Thoracic aorta (tissue), 2 donors: Measurements from ENCODE around the gene MPP1. TPM values are rescaled to one million over a fixed set of nuclear protein-coding genes. Genes with fewer than 3 reads are reported as not detected.
"Not testable (repeated sequence)": the region's sequence is repeated elsewhere in the genome, so short reads cannot be mapped to it uniquely, and the experiment has no call there.

ENCODE experiments used
- ATAC-seq: fragments of 150-250 bp; one replicate; pipeline ENCODE4 v1.8.0; 2017; ENCODE audit warnings: low read depth; ENCODE audit not compliant: insufficient number of reproducible peaks, low FRiP score
- DNase-seq: peaks from one replicate; pipeline ENCODE4 v3.0.0-alpha.2; 2020; ENCODE audit warnings: low spot score
- H3K27ac ChIP-seq, 2 donors: fragments of 200-600 bp; sonication (generic); 1 replicate in 1 of 2; 2 replicates in 1 of 2; pipeline ENCODE4 v1.5.1; 2016; ENCODE audit warnings: mild to moderate bottlenecking in 2 of 2, moderate library complexity in 2 of 2
- H3K27me3 ChIP-seq: fragments of 200-600 bp; sonication (generic); replicated peaks from 2 replicates; pipeline ENCODE4 v1.6.0; 2016; ENCODE audit warnings: mild to moderate bottlenecking; ENCODE audit not compliant: insufficient read depth
- H3K36me3 ChIP-seq: fragments of 200-600 bp; sonication (generic); one replicate; pipeline ENCODE4 v1.5.1; 2016
- H3K4me1 ChIP-seq, 2 donors: fragments of 200-600 bp; sonication (generic); 1 replicate in 1 of 2; 2 replicates in 1 of 2; pipeline versions ENCODE4 v1.5.1 to v1.6.0; 2016; ENCODE audit warnings: low read depth in 2 of 2, mild to moderate bottlenecking in 1 of 2; ENCODE audit not compliant: control insufficient read depth in 1 of 2
- H3K4me3 ChIP-seq: fragments of 200-600 bp; sonication (generic); 2 replicates; pipeline ENCODE4 v1.5.1; 2016; ENCODE audit warnings: mild to moderate bottlenecking
- H3K9me3 ChIP-seq: fragments of 200-600 bp; sonication (generic); 2 replicates; pipeline ENCODE4 v1.5.1; 2016
- CTCF ChIP-seq: fragments of 200-600 bp; sonication (generic); IDR thresholded peaks from one replicate; pipeline ENCODE4 v1.5.1; 2019; ENCODE audit warnings: antibody characterized with exemption
- total RNA-seq, 2 donors: library from RNA; depleted of rRNA; stranded (reverse); fragments of >200 nt; gene quantifications; one replicate each; pipeline versions ENCODE4 v1.1.0 to v1.2.3, GENCODE V29; 2016

The MPP1 gene
- total RNA-seq, 2 donors from 2014 or later, result 42.5 to 49.5 TPM

DNA sequence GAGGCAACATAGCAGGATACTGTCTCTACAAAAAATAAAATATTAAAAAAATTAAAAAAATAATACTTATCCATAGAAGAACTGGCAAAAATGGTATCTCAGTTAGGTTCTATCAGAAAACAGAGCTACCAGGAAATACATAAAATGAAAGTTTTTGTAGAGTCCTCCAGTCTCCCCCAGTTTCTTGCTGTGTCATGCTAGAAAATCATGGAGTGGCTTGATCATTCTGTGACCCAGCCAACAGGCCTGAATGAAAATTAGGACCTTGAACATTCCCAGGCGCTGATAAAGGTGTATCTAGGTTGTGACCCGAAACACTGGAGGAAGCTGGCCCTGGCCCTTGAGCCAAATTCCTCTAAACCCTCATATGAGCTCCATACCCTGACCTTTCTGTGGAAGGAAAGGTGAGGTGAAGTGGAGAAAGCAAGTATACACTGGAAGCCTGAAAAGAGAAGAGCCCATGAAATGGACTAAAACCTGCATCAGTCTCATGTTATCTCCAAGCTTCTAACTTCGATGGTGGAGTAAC lies 28.5 kb upstream of the MPP1 start:
- no peak overlapping the region for H3K27ac ChIP-seq
- no peak for DNase-seq
- no peaks in the 10 kb centered on the region for H3K27me3 ChIP-seq
- no peak for ATAC-seq
- TF ChIP-seq CTCF, result no peak
- no peaks in the 10 kb centered on the region for H3K36me3 ChIP-seq
- no peaks in the 10 kb centered on the region for H3K9me3 ChIP-seq
- no peaks in the 10 kb centered on the region for H3K4me1 ChIP-seq
- no peak overlapping the region for H3K4me3 ChIP-seq

GRCh38 chrX:154829926-154830442 lies 24.7 kb upstream of the MPP1 start:
- no peaks in the 10 kb centered on the region for H3K36me3 ChIP-seq
- no peak overlapping the region for H3K4me3 ChIP-seq
- no peak for ATAC-seq
- H3K4me1 ChIP-seq, result no peaks in the 10 kb centered on the region
- H3K9me3 ChIP-seq, result no peaks in the 10 kb centered on the region
- DNase-seq, result no peak
- no peak overlapping the region for H3K27ac ChIP-seq
- H3K27me3 ChIP-seq, result no peaks in the 10 kb centered on the region
- TF ChIP-seq CTCF, result no peak

- Histone ChIP-seq H3K4me3 (no peak overlapping the region), H3K36me3 (no peaks in the 10 kb centered on the region), H3K9me3 (no peaks in the 10 kb centered on the region), H3K27me3 (no peaks in the 10 kb centered on the region), H3K27ac (no peak overlapping the region), H3K4me1 (no peaks in the 10 kb centered on the region)
- no peak for DNase-seq
- ATAC-seq, result no peak
- no peak for TF ChIP-seq CTCF
These were observed 23.8 kb upstream of the MPP1 start for GRCh38 chrX:154829134-154829533.

GRCh38 chrX:154828016-154828408 lies 22.7 kb upstream of the MPP1 start:
- no peak for ATAC-seq
- TF ChIP-seq CTCF, result no peak
- no peaks in the 10 kb centered on the region for H3K36me3 ChIP-seq

GRCh38 chrX:154827194-154828015 lies 22.1 kb upstream of the MPP1 start:
- Histone ChIP-seq H3K27me3 (no peaks in the 10 kb centered on the region), H3K9me3 (no peaks in the 10 kb centered on the region), H3K36me3 (no peaks in the 10 kb centered on the region), H3K27ac (no peak overlapping the region), H3K4me3 (no peak overlapping the region), H3K4me1 (no peaks in the 10 kb centered on the region)
- DNase-seq (no peak), ATAC-seq (no peak)
- no peak for TF ChIP-seq CTCF

More at GRCh38 chrX:154828016-154828408, 22.7 kb upstream of the MPP1 start:
- Histone ChIP-seq H3K4me1 (no peaks in the 10 kb centered on the region), H3K4me3 (no peak overlapping the region), H3K9me3 (no peaks in the 10 kb centered on the region), H3K27me3 (no peaks in the 10 kb centered on the region), H3K27ac (no peak overlapping the region)
- DNase-seq, result no peak

- not testable (repeated sequence) for H3K4me1 ChIP-seq, H3K27ac ChIP-seq, H3K36me3 ChIP-seq, ATAC-seq, DNase-seq, H3K4me3 ChIP-seq, H3K9me3 ChIP-seq, H3K27me3 ChIP-seq
These were observed 20.3 kb upstream of the MPP1 start for GRCh38 chrX:154825586-154825985.
